GM12864 (cell line): ENCODE data around the gene DNAH3.

Experiments used
- DNase-seq: peaks from one replicate; pipeline ENCODE4 v3.0.0-alpha.2; 2011; ENCODE audit warnings: low read depth
- H3K4me3 ChIP-seq: 2 replicates; pipeline ENCODE4 v1.5.1; 2011; ENCODE audit warnings: mild to moderate bottlenecking, low read depth, low read length, control low read depth
- TF ChIP-seq, protein P1 (sequence below): IDR thresholded peaks from 2 replicates; pipeline ENCODE4 v1.5.1; 2011; ENCODE audit warnings: low read depth, mild to moderate bottlenecking, moderate library complexity, low read length, control low read depth, inconsistent platforms; ENCODE audit errors: missing control alignments

Gene DNAH3

DNA sequence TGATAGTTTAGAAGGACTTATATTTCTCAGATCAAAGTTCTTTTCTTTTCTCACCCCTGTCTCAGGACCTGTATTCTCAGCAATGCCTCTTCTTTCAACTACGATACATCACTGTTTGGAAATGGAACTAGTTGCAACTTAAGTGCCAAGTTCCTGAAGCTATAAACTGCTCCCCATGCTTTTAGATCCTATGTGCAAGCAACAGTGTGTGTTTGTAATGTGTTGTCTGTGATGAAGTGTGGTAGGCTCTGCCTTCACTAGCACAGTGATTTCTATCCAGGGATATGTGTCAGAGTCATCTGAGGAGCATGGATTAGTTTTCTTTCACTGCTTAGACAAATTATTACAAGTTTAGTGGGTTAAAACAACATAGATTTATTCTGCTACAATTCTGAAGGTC, 42.3 kb upstream of the DNAH3 start:
- H3K4me3 ChIP-seq = no peak overlapping the region
- TF ChIP-seq, protein P1, sequence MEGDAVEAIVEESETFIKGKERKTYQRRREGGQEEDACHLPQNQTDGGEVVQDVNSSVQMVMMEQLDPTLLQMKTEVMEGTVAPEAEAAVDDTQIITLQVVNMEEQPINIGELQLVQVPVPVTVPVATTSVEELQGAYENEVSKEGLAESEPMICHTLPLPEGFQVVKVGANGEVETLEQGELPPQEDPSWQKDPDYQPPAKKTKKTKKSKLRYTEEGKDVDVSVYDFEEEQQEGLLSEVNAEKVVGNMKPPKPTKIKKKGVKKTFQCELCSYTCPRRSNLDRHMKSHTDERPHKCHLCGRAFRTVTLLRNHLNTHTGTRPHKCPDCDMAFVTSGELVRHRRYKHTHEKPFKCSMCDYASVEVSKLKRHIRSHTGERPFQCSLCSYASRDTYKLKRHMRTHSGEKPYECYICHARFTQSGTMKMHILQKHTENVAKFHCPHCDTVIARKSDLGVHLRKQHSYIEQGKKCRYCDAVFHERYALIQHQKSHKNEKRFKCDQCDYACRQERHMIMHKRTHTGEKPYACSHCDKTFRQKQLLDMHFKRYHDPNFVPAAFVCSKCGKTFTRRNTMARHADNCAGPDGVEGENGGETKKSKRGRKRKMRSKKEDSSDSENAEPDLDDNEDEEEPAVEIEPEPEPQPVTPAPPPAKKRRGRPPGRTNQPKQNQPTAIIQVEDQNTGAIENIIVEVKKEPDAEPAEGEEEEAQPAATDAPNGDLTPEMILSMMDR = no peak
- no peak for DNase-seq

DNA sequence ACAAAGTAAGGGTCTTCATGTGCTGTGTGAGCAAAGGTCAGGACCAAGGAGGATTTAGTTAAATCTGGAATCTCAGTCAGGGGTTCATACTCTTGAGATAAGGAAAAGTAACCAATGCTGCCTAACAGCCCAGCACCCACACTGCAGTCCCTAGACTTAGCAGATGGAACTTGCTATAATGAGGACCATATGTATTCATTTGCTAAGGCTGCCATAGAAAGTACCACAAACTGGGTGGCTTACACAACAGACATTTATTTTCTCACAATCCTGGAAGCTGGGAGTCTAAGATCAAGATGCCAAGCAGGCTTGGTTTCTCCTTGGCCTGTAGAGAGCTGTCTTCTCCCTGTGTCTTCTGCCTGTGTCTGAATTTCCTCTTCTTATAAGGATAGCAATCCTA, 40.0 kb upstream of the DNAH3 start:
- H3K4me3 ChIP-seq = no peak overlapping the region
- TF ChIP-seq, protein P1 = no peak
- no peak for DNase-seq

DNA sequence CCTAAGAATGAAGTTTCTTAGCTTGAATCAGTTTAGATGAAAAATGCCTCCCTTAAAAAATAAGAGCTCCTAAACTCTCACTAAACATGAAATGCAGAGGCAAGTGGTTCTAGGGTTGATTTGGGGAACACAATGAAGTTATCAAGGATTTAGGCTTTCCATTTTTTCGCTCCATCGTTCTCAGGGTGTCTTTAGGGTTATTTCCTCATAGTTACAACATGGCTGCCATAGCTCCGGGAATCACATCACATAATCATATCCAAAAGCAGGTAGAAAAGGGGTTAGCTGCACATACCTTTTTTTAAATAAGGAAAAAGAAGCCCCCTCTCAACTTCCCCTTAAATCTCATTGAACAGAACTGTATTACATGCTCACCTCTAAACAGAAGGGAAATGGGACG, 39.4 kb upstream of the DNAH3 start:
- no peak for DNase-seq
- TF ChIP-seq, protein P1 = no peak
- no peak overlapping the region for H3K4me3 ChIP-seq

DNA sequence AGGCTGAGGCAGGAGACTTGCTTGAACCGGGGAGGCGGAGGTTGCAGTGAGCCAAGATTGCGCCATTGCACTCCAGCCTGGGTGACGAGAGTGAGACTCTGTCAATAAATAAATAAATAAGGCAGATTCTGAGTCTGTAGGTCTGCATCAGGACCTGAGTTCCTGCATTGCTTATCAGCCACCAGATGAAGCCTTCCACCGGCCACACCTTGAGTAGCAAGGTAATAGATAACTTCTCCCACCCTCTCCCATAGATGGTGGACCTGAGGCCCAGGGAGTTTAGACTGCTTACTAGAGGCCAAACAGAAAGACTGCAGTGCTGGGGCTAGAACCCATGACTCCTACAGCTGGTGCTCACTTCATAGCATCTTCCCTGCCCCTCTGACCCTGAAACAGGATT, 38.7 kb upstream of the DNAH3 start:
- no peak overlapping the region for H3K4me3 ChIP-seq
- TF ChIP-seq, protein P1 = no peak
- no peak for DNase-seq

DNA sequence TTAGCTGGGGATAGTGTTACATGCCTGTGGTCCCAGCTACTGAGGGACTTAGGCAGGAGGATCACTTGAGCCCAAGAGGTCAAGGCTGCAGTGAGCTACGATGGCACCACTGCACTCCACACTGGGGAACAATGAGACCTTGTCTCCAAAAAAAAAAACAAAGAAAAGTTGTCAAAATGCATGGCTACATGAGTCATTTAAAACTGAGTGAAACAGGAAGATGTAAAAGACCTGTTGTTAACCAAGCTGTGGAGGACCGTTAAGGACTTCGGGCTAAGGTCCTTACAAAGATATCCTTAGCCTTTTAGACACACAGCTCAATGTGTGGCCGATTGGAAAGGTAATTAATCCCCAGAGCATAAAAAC, 35.7 kb upstream of the DNAH3 start:
- DNase-seq = no peak
- H3K4me3 ChIP-seq = no peak overlapping the region
- TF ChIP-seq, protein P1 = no peak

DNA sequence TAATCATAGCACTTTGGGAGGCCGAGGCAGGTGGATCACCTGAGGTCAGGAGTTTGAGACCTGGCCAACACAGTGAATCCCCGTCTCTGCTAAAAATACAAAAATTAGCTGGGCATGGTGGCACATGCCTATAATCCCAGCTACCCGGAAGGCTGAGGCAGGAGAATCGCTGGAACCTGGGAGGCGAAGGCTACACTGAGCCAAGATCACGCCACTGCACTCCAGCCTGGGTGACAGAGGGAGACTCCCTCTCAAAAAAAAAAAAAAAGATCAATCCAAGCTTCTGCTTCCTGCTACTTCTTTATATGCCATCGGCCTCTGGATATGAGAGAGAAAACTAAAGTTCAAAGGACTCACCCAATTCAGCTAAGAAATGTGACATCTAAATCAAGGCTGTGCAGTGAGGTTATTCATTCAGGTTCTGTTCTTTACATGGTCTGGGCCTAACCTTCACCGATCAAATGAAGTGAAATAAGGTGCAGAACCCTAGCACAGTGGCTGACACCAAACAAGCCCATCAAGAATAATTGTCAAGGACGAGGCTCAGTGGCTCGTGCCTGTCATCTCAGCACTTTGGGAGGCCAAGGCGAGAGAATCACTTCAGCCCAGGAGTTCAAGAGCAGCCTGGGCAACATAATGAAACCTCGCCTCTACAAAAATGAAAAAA, 35.1 kb upstream of the DNAH3 start:
- H3K4me3 ChIP-seq = no peak overlapping the region
- DNase-seq = no peak
- TF ChIP-seq, protein P1 = no peak

DNA sequence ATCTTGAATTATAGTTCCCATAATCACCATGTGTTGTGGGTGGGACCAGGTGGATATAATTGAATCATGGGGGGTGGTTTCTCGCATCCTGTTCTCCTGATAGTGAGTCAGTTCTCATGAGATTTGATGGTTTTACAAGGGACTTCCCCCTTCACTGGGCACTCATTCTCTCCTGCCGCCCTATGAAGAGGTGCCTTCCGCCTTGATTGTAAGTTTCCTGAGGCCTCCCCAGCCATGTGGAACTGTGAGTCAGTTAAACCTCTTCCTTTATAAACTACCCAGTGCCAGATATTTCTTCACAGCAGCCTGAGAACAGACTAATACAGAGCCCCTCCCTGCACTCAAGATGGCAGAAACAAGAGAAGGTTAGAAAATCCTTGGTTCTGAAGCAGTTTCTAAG, 34.2 kb upstream of the DNAH3 start:
- TF ChIP-seq, protein P1 = no peak
- no peak overlapping the region for H3K4me3 ChIP-seq
- no peak for DNase-seq
